Measurements from ENCODE around the gene PRPF19. TPM values are rescaled to one million over a fixed set of nuclear protein-coding genes. Genes with fewer than 3 reads are reported as not detected.

The PRPF19 gene
- total RNA-seq, 1 donor, result 41.5 TPM

DNA sequence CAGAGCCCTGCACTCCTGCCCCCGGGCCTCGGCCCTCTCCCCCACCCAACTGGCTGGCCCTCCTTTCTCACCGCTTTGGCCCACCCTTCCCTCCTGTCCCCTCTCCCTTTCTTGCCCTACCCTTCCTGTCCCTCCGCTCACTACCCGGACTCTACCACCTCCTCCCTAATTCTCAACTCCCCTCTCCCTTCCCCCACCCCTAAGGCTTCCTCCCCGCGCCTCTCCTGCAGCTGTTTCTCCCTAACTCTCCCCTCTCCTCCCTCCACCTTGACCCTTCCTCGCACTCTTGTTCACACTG is 45.2 kb upstream of the PRPF19 start:
- TF ChIP-seq, protein P1, sequence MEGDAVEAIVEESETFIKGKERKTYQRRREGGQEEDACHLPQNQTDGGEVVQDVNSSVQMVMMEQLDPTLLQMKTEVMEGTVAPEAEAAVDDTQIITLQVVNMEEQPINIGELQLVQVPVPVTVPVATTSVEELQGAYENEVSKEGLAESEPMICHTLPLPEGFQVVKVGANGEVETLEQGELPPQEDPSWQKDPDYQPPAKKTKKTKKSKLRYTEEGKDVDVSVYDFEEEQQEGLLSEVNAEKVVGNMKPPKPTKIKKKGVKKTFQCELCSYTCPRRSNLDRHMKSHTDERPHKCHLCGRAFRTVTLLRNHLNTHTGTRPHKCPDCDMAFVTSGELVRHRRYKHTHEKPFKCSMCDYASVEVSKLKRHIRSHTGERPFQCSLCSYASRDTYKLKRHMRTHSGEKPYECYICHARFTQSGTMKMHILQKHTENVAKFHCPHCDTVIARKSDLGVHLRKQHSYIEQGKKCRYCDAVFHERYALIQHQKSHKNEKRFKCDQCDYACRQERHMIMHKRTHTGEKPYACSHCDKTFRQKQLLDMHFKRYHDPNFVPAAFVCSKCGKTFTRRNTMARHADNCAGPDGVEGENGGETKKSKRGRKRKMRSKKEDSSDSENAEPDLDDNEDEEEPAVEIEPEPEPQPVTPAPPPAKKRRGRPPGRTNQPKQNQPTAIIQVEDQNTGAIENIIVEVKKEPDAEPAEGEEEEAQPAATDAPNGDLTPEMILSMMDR (IDR thresholded peaks at IDR 0.05; ENCODE audit: insufficient read depth, low read depth, low read length), result no peak
- DNase-seq (ENCODE audit: low read depth), result peak; percentile 6
- peak overlapping the region; percentile 63 for H3K4me3 ChIP-seq (ENCODE audit: low read depth, low read length)

DNA sequence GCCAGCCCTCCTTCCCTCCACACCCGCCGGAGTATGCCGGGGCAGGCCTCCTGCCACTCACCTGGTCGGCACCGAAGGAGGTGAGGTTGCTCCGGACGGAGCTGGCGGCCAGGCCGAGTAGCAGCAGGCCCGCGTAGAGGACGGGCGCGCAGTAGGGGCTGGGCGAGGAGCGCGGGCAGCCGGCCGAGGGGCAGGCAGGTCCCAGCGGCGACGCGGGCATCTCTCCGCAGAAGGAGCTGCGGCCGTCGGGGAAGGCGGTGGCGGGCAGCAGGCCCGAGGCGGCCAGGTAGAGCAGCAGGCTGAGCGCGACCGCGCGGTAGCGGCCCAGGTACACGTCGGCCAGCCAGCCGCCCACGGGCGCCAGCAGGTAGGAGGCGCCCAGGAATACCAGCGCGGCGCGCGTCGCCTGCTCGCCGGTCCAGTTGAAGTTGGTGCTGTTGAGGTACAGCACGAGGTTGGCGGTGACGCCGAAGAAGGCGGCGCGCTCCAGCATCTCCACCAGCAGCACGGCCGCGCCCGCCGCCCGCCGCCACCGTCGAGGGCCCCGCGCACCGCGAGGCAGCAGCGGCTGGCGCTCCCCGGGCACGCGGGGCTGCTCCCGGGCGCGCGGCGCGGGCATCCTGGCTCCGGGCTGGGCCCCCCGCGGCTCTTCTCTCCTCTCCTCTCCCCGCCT is 44.7 kb upstream of the PRPF19 start:
- DNase-seq (ENCODE audit: low read depth), result peak; percentile 24
- peak overlapping the region; percentile 63 for H3K4me3 ChIP-seq (ENCODE audit: low read depth, low read length)
- TF ChIP-seq, protein P1 (IDR thresholded peaks at IDR 0.05; ENCODE audit: insufficient read depth, low read depth, low read length), result no peak

- TF ChIP-seq, protein P1 (IDR thresholded peaks at IDR 0.05; ENCODE audit: insufficient read depth, low read depth, low read length), result no peak
- H3K4me3 ChIP-seq (ENCODE audit: low read depth, low read length), result no peak overlapping the region
Observed at GRCh38 chr11:60950024-60950423, 43.6 kb upstream of the PRPF19 start.

DNA sequence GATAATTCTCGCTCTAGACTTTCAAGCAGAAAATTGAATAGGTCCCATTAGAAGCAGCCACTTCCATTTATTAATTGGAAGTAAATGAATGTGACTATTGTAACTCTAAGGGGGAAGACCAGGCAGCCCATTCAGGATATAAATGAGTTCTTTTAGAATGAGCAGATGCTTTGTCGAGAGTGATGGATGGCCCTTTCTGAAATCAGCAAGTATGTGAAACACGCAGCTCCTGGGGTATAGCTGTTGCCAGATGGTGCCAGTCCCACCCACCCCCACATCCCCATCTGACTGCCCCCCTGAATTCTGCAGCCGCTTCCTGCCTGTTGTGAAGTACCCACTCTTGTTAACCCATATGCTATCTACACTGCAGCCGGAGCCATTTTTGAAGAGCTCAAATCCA is 41.9 kb upstream of the PRPF19 start:
- no peak for DNase-seq (ENCODE audit: low read depth)
- H3K4me3 ChIP-seq (ENCODE audit: low read depth, low read length), result no peak overlapping the region
- TF ChIP-seq, protein P1 (IDR thresholded peaks at IDR 0.05; ENCODE audit: insufficient read depth, low read depth, low read length), result no peak

More at GRCh38 chr11:60950024-60950423, 43.6 kb upstream of the PRPF19 start:
- DNase-seq (ENCODE audit: low read depth), result no peak

DNA sequence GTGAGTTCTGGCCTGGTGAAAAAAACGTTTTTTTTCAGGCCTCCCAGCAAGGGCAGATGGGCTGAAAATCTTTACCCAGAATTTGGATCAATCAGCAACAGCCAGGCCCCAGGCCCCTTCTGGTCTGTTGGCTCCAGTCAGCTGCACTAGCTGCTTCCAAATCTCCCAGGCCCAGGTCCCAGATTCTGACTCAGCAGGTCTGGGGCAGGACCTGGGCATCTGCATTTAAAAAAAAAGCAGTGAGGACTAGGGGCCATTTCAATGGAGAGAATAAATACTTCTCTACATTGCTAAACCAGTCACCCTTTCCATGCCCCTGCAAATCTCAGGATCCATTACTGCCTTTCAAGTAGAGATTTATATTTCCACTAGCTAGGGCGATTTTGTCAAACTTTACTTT is 41.3 kb upstream of the PRPF19 start:
- TF ChIP-seq, protein P1 (IDR thresholded peaks at IDR 0.05; ENCODE audit: insufficient read depth, low read depth, low read length), result no peak
- no peak overlapping the region for H3K4me3 ChIP-seq (ENCODE audit: low read depth, low read length)
- DNase-seq (ENCODE audit: low read depth), result no peak

GRCh38 chr11:60946601-60947264 is 40.3 kb upstream of the PRPF19 start:
- DNase-seq (ENCODE audit: low read depth), result no peak
- TF ChIP-seq, protein P1 (IDR thresholded peaks at IDR 0.05; ENCODE audit: insufficient read depth, low read depth, low read length), result no peak
- no peak overlapping the region for H3K4me3 ChIP-seq (ENCODE audit: low read depth, low read length)

Measured in fibroblast of villous mesenchyme (primary cell).